MM.1S (cell line): ENCODE measurements around the gene PKN1.

ENCODE experiments used
- EZH2 ChIP-seq: fragments of 300-600 bp; sonication (generic); optimal IDR thresholded peaks from 2 replicates; pipeline ENCODE3; 2017; ENCODE audit warnings: low read depth, mild to moderate bottlenecking, antibody characterized with exemption, low read length, mixed read lengths
- EZH2phosphoT487 ChIP-seq: fragments of 300-600 bp; sonication (generic); IDR thresholded peaks from 2 replicates; pipeline ENCODE4 v1.6.1; 2018; ENCODE audit warnings: antibody characterized with exemption, low read length
- TF ChIP-seq, protein P1 (sequence below): fragments of 300-600 bp; sonication (generic); IDR thresholded peaks from 2 replicates; pipeline ENCODE4 v1.5.1; 2016; ENCODE audit warnings: antibody characterized with exemption, low read length, mixed read lengths

DNA sequence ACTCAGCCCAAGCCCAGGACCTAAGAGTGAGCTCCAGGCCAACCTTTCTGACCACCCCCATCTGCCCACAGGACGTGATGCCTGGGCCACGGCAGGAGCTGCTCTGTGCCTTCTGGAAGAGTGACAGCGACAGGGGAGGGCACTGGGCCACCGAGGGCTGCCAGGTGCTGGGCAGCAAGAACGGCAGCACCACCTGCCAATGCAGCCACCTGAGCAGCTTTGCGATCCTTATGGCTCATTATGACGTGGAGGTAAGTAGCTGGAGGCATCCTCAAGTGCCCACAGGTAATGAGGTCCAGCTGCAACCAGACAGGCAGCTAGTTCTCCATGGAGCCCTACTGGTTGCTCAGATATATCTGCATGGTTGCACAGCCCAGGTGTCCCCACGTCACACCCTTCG is 28.8 kb upstream of the PKN1 start:
- TF ChIP-seq, protein P1, sequence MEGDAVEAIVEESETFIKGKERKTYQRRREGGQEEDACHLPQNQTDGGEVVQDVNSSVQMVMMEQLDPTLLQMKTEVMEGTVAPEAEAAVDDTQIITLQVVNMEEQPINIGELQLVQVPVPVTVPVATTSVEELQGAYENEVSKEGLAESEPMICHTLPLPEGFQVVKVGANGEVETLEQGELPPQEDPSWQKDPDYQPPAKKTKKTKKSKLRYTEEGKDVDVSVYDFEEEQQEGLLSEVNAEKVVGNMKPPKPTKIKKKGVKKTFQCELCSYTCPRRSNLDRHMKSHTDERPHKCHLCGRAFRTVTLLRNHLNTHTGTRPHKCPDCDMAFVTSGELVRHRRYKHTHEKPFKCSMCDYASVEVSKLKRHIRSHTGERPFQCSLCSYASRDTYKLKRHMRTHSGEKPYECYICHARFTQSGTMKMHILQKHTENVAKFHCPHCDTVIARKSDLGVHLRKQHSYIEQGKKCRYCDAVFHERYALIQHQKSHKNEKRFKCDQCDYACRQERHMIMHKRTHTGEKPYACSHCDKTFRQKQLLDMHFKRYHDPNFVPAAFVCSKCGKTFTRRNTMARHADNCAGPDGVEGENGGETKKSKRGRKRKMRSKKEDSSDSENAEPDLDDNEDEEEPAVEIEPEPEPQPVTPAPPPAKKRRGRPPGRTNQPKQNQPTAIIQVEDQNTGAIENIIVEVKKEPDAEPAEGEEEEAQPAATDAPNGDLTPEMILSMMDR, result no peak
- TF ChIP-seq EZH2 (no peak), EZH2phosphoT487 (no peak)
